Stomach (tissue), 9 donors: ENCODE data around the gene CASP2. TPM values are rescaled to one million over a fixed set of nuclear protein-coding genes. Genes with fewer than 3 reads are reported as not detected.

Source experiments
- DNase-seq, 2 donors: peaks; one replicate each; pipeline versions ENCODE4 v3.0.0 to v3.0.0-alpha.2; 2013 to 2019
- H3K27ac ChIP-seq, 5 donors: fragments of 200-600 bp in 4 of 5; sonication (generic) in 4 of 5; one replicate each; pipeline ENCODE4 v1.5.1; 2013 to 2019; ENCODE audit warnings: mild to moderate bottlenecking in 1 of 5, moderate library complexity in 1 of 5
- H3K27me3 ChIP-seq, 3 donors: fragments of 200-600 bp; sonication (generic); one replicate each; pipeline ENCODE4 v1.5.1; 2017 to 2019; ENCODE audit warnings: mixed run types in 1 of 3
- H3K36me3 ChIP-seq, 4 donors: fragments of 200-600 bp; sonication (generic); 1 replicate in 3 of 4; 2 replicates in 1 of 4; pipeline ENCODE4 v1.5.1; 2016 to 2019
- H3K4me1 ChIP-seq, 4 donors: fragments of 200-600 bp; sonication (generic); one replicate each; pipeline ENCODE4 v1.5.1; 2016 to 2019
- H3K4me3 ChIP-seq, 4 donors: fragments of 200-600 bp; sonication (generic) in 3 of 4; one replicate each; pipeline ENCODE4 v1.5.1; 2016 to 2019; ENCODE audit warnings: mild to moderate bottlenecking in 1 of 4
- H3K9me3 ChIP-seq, 4 donors: fragments of 200-600 bp; sonication (generic); one replicate each; pipeline ENCODE4 v1.5.1; 2016 to 2019
- CTCF ChIP-seq, 7 experiments: fragments of 450-650 bp in 4 of 7; fragments of 200-600 bp in 3 of 7; sonication (generic) in 3 of 7; IDR thresholded peaks; one replicate each; pipeline ENCODE4 v1.5.1; 2016 to 2019; ENCODE audit warnings: antibody characterized with exemption in 7 of 7, control low read depth in 2 of 7, mild to moderate bottlenecking in 1 of 7
- EP300 ChIP-seq: sonication (generic); formaldehyde crosslinking; IDR thresholded peaks from one replicate; pipeline ENCODE4 v1.6.1; 2017; ENCODE audit warnings: antibody characterized with exemption
- POLR2A ChIP-seq, 4 donors: fragments of 450-650 bp; IDR thresholded peaks; one replicate each; pipeline ENCODE4 v1.6.1; 2016; ENCODE audit warnings: antibody characterized with exemption in 4 of 4, control low read depth in 2 of 4, mild to moderate bottlenecking in 1 of 4, moderate library complexity in 1 of 4
- POLR2AphosphoS5 ChIP-seq, 3 donors: sonication (generic); formaldehyde crosslinking; IDR thresholded peaks; one replicate each; pipeline ENCODE4 v1.6.1; 2016; ENCODE audit warnings: antibody characterized with exemption in 3 of 3
- WGBS, 5 donors: extraction: QIAGEN DNeasy Blood & Tissue Kit in 3 of 5; methylation state at CpG; one replicate each; pipeline versions ENCODE4 v1.1.5 to v1.1.7; 2013 to 2018; 5-methylcytosine and 5-hydroxymethylcytosine counted together
- intact Hi-C: fragments of 100-400 bp; cut with DNase I; formaldehyde crosslinking; loops from one replicate; pipeline ENCODE4 v1.15.1; 2023; ENCODE audit warnings: low total_unique reads
- polyA plus RNA-seq, 3 donors: library from polyadenylated mRNA; stranded (reverse); fragments of 200-250 nt; gene quantifications; one replicate each; pipeline ENCODE4 v1.2.3, GENCODE V29; 2013
- total RNA-seq, 5 donors: library from RNA; depleted of rRNA; stranded (reverse); fragments of >200 nt; gene quantifications; one replicate each; pipeline versions ENCODE4 v1.1.0 to v1.2.3, GENCODE V29; 2014 to 2016
- donor health status: healthy with polysubstance abuse.
- donor health status: Bipolar disorder and iron deficiency.
- donor health status: healthy.

The CASP2 gene
- total and polyA plus RNA-seq, 8 donors, result 4.6 to 27.7 (median 15.5) TPM

GRCh38 chr7:143292876-143293275 is 4.7 kb downstream of the CASP2 start:
- peaks cover 40 to 65% (median 64%) of the 10 kb centered on the region in 4 donors for H3K36me3 ChIP-seq
- intact Hi-C loops, result no loop called here
- H3K27me3 ChIP-seq, result no peaks in the 10 kb centered on the region
- DNase-seq, result no peak
- WGBS, 5 donors, result 94 to 98% (median 96%) methylated on average over 5 of the region's 5 CpGs
- no peak overlapping the region for H3K27ac ChIP-seq
- no peaks in the 10 kb centered on the region for H3K9me3 ChIP-seq
- peaks cover 17 to 61% (median 33%) of the 10 kb centered on the region in 4 donors for H3K4me1 ChIP-seq
- H3K4me3 ChIP-seq, result no peak overlapping the region
- no peak for TF ChIP-seq POLR2AphosphoS5 (IDR thresholded peaks at IDR 0.05)

GRCh38 chr7:143295870-143296269 is 7.7 kb downstream of the CASP2 start:
- DNase-seq, result no peak

GRCh38 chr7:143296686-143297085 is 8.5 kb downstream of the CASP2 start:
- Histone ChIP-seq H3K27me3 (no peaks in the 10 kb centered on the region), H3K27ac (no peak overlapping the region), H3K4me3 (no peak overlapping the region), H3K9me3 (no peaks in the 10 kb centered on the region), H3K36me3 (peaks cover 51 to 100% (median 99%) of the 10 kb centered on the region in 4 donors), H3K4me1 (peaks cover 12 to 57% (median 26%) of the 10 kb centered on the region in 4 donors)
- DNase-seq, result no peak
- no peak for TF ChIP-seq CTCF (IDR thresholded peaks at IDR 0.05)
- TF ChIP-seq POLR2A (IDR thresholded peaks at IDR 0.05), result no peak
- no peak for TF ChIP-seq EP300
- no peak for TF ChIP-seq POLR2AphosphoS5 (IDR thresholded peaks at IDR 0.05)
- 50 to 59% (median 53%) methylated on average over 2 of the region's 2 CpGs for WGBS, 5 donors
- intact Hi-C loops, result no loop called here

More at GRCh38 chr7:143295870-143296269, 7.7 kb downstream of the CASP2 start:
- TF ChIP-seq POLR2AphosphoS5 (IDR thresholded peaks at IDR 0.05), result no peak
- TF ChIP-seq CTCF (IDR thresholded peaks at IDR 0.05), result no peak
- TF ChIP-seq EP300, result no peak
- no peak for TF ChIP-seq POLR2A (IDR thresholded peaks at IDR 0.05)
- Histone ChIP-seq H3K9me3 (no peaks in the 10 kb centered on the region), H3K27ac (no peak overlapping the region), H3K4me1 (peaks cover 12 to 54% (median 26%) of the 10 kb centered on the region in 4 donors), H3K27me3 (no peaks in the 10 kb centered on the region), H3K4me3 (no peak overlapping the region), H3K36me3 (peaks cover 51 to 95% (median 94%) of the 10 kb centered on the region in 4 donors)
- intact Hi-C loops, result no loop called here

- no peak overlapping the region for H3K27ac ChIP-seq
- TF ChIP-seq POLR2A (IDR thresholded peaks at IDR 0.05) (no peak), POLR2AphosphoS5 (IDR thresholded peaks at IDR 0.05) (no peak), EP300 (no peak), CTCF (IDR thresholded peaks at IDR 0.05) (no peak)
- 81 to 88% (median 83%) methylated on average over 2 of the region's 2 CpGs for WGBS, 5 donors
- H3K27me3 ChIP-seq, result no peaks in the 10 kb centered on the region
- H3K4me1 ChIP-seq, result peaks cover 12 to 59% (median 27%) of the 10 kb centered on the region in 4 donors
- intact Hi-C loops, result no loop called here
- DNase-seq, result no peak
- H3K9me3 ChIP-seq, result no peaks in the 10 kb centered on the region
- no peak overlapping the region for H3K4me3 ChIP-seq
- peaks cover 39 to 99% (median 96%) of the 10 kb centered on the region in 4 donors for H3K36me3 ChIP-seq
Measured at GRCh38 chr7:143299346-143299745, 11.2 kb downstream of the CASP2 start.

- no peak overlapping the region for H3K4me3 ChIP-seq
- peaks cover 12 to 55% (median 27%) of the 10 kb centered on the region in 4 donors for H3K4me1 ChIP-seq
- WGBS, 5 donors, result 66 to 72% (median 67%) methylated on average over 8 of the region's 8 CpGs
- TF ChIP-seq EP300 (no peak), POLR2AphosphoS5 (IDR thresholded peaks at IDR 0.05) (no peak), CTCF (IDR thresholded peaks at IDR 0.05) (peak in 4 of 7 experiments; percentile 19 to 51 (median 36)), POLR2A (IDR thresholded peaks at IDR 0.05) (no peak)
- peaks cover 39 to 99% (median 96%) of the 10 kb centered on the region in 4 donors for H3K36me3 ChIP-seq
- H3K27me3 ChIP-seq, result no peaks in the 10 kb centered on the region
- intact Hi-C loops, result no loop called here
- H3K9me3 ChIP-seq, result no peaks in the 10 kb centered on the region
- H3K27ac ChIP-seq, result peak overlapping the region in 4 of 5 donors; percentile 46 to 74 (median 62)
- DNase-seq, result peak; percentile 38 to 64
Measured at GRCh38 chr7:143299840-143300239, 11.7 kb downstream of the CASP2 start.
